CD14-positive monocyte (primary cell): Measurements from ENCODE around the gene ZBED4. TPM values are rescaled to one million over a fixed set of nuclear protein-coding genes. Genes with fewer than 3 reads are reported as not detected.

Experiments
- DNase-seq, 3 donors: peaks; one replicate each; pipeline ENCODE4 v3.0.0-alpha.2; 2011 to 2022
- H2AFZ ChIP-seq: 2 replicates; pipeline ENCODE4 v1.6.0; 2012; ENCODE audit warnings: mild to moderate bottlenecking, low read depth, low read length, inconsistent platforms; ENCODE audit not compliant: insufficient read depth, poor library complexity, severe bottlenecking
- H3K27ac ChIP-seq, 2 donors: 1 replicate in 1 of 2; 2 replicates in 1 of 2; pipeline ENCODE4 v1.5.1; 2012 to 2013; ENCODE audit warnings: low read length in 2 of 2, control low read depth in 1 of 2, inconsistent platforms in 1 of 2, low read depth in 1 of 2, mild to moderate bottlenecking in 1 of 2
- H3K27me3 ChIP-seq, 2 donors: one replicate each; pipeline versions ENCODE4 v1.6.0 to v1.6.1; 2011 to 2013; ENCODE audit warnings: low read length in 2 of 2; ENCODE audit not compliant: control insufficient read depth in 2 of 2, insufficient read depth in 2 of 2
- H3K36me3 ChIP-seq, 2 donors: replicated peaks in 1 of 2; 1 replicate in 1 of 2; 2 replicates in 1 of 2; pipeline versions ENCODE4 v1.5.1 to v1.6.1; 2012 to 2013; ENCODE audit warnings: low read length in 2 of 2, control low read depth in 1 of 2, inconsistent platforms in 1 of 2, mild to moderate bottlenecking in 1 of 2; ENCODE audit not compliant: insufficient read depth in 2 of 2, control insufficient read depth in 1 of 2
- H3K4me1 ChIP-seq, 2 donors: 1 replicate in 1 of 2; 2 replicates in 1 of 2; pipeline versions ENCODE4 v1.5.1 to v1.6.1; 2012 to 2013; ENCODE audit warnings: low read length in 2 of 2, control low read depth in 1 of 2, inconsistent platforms in 1 of 2, mild to moderate bottlenecking in 1 of 2, moderate library complexity in 1 of 2; ENCODE audit not compliant: insufficient read depth in 2 of 2, control insufficient read depth in 1 of 2
- H3K4me2 ChIP-seq: replicated peaks from 2 replicates; pipeline ENCODE3; 2012; ENCODE audit warnings: low read length, moderate library complexity, mild to moderate bottlenecking; ENCODE audit not compliant: poor library complexity, severe bottlenecking; ENCODE audit errors: extremely low read depth
- H3K4me3 ChIP-seq, 3 experiments: fragments of 200-600 bp in 1 of 3; sonication (generic) in 1 of 3; replicated peaks in 1 of 3; 1 replicate in 2 of 3; 2 replicates in 1 of 3; pipeline ENCODE4 v1.5.1; 2011 to 2013; ENCODE audit warnings: low read length in 3 of 3, mild to moderate bottlenecking in 3 of 3, control low read depth in 2 of 3, low read depth in 2 of 3, inconsistent platforms in 1 of 3, moderate library complexity in 1 of 3
- H3K79me2 ChIP-seq: 2 replicates; pipeline ENCODE4 v1.6.0; 2012; ENCODE audit warnings: mild to moderate bottlenecking, control low read depth, inconsistent platforms, low read length, moderate library complexity; ENCODE audit not compliant: insufficient read depth
- H3K9ac ChIP-seq: 2 replicates; pipeline ENCODE4 v1.6.0; 2017; ENCODE audit warnings: low read length, mild to moderate bottlenecking; ENCODE audit not compliant: insufficient read depth, poor library complexity, severe bottlenecking
- H3K9me3 ChIP-seq, 2 donors: replicated peaks in 1 of 2; 1 replicate in 1 of 2; 2 replicates in 1 of 2; pipeline versions ENCODE4 v1.5.1 to v1.6.1; 2012 to 2013; ENCODE audit warnings: low read length in 2 of 2, control low read depth in 1 of 2; ENCODE audit not compliant: control insufficient read depth in 1 of 2, insufficient read depth in 1 of 2
- H4K20me1 ChIP-seq: 2 replicates; pipeline ENCODE4 v1.6.0; 2012; ENCODE audit warnings: mild to moderate bottlenecking, low read length, control low read depth, moderate library complexity; ENCODE audit not compliant: insufficient read depth
- H3K27ac Mint-ChIP-seq, 7 donors: one replicate each; pipeline ENCODE4 v1.8.0; 2020; ENCODE audit warnings: mild to moderate bottlenecking in 7 of 7, mixed read lengths in 7 of 7, moderate library complexity in 6 of 7, inconsistent platforms in 2 of 7
- H3K27me3 Mint-ChIP-seq, 3 donors: one replicate each; pipeline ENCODE4 v1.8.0; 2021 to 2022; ENCODE audit warnings: low read depth in 3 of 3, mild to moderate bottlenecking in 3 of 3, mixed read lengths in 3 of 3, moderate library complexity in 3 of 3, inconsistent platforms in 1 of 3
- H3K36me3 Mint-ChIP-seq, 2 donors: one replicate each; pipeline ENCODE4 v1.8.0; 2020; ENCODE audit warnings: mixed read lengths in 2 of 2, inconsistent platforms in 1 of 2, mild to moderate bottlenecking in 1 of 2
- H3K4me1 Mint-ChIP-seq: one replicate; pipeline ENCODE4 v1.8.0; 2020; ENCODE audit warnings: mild to moderate bottlenecking, mixed read lengths
- H3K4me3 Mint-ChIP-seq, 2 donors: one replicate each; pipeline ENCODE4 v1.8.0; 2020; ENCODE audit warnings: mild to moderate bottlenecking in 2 of 2, mixed read lengths in 2 of 2, moderate library complexity in 1 of 2
- H3K9me3 Mint-ChIP-seq, 7 donors: one replicate each; pipeline ENCODE4 v1.8.0; 2020 to 2022; ENCODE audit warnings: mixed read lengths in 7 of 7, mild to moderate bottlenecking in 6 of 7, moderate library complexity in 6 of 7, inconsistent platforms in 2 of 7
- CTCF ChIP-seq: fragments of 200-600 bp; IDR thresholded peaks from one replicate; pipeline ENCODE4 v1.8.0; 2022; ENCODE audit warnings: antibody characterized with exemption, mild to moderate bottlenecking
- WGBS: methylation state at CpG from one replicate; pipeline ENCODE4 v1.1.5; 2013; ENCODE audit warnings: missing lambda C conversion rate; ENCODE audit not compliant: insufficient coverage; 5-methylcytosine and 5-hydroxymethylcytosine counted together
- intact Hi-C, 2 donors: fragments of 100-400 bp; cut with micrococcal nuclease; formaldehyde crosslinking; loops; one replicate each; pipeline versions ENCODE4 v1.15.0 to v1.15.1; 2023
- polyA plus RNA-seq, 3 donors: library from polyadenylated mRNA; depleted of rRNA in 1 of 3; unstranded in 2 of 3; stranded (reverse) in 1 of 3; fragments of 300-500 nt in 2 of 3; fragments of >200 nt in 1 of 3; fragmentation: Illumina TruSeq in 2 of 3; gene quantifications; 1 replicate in 2 of 3; 2 replicates in 1 of 3; pipeline ENCODE4 v1.2.3, GENCODE V29; 2012 to 2021

Gene ZBED4
- polyA plus RNA-seq, 3 donors, result 3.8 to 8.2 (median 5.7) TPM

- TF ChIP-seq CTCF, result no peak
- Histone ChIP-seq H3K27me3 (no peaks in the 10 kb centered on the region), H3K4me1 (no peaks in the 10 kb centered on the region), H3K36me3 (peaks cover 0 to 28% of the 10 kb centered on the region in 2 donors), H3K4me2 (no peak overlapping the region), H3K9me3 (peaks cover 44 to 48% of the 10 kb centered on the region in 2 donors), H2AFZ (no peak overlapping the region), H3K79me2 (peaks cover 99% of the 10 kb centered on the region), H3K27ac (no peak overlapping the region), H3K9ac (no peak overlapping the region), H3K4me3 (no peak overlapping the region), H4K20me1 (peaks cover 73% of the 10 kb centered on the region)
- WGBS, result 96% methylated on average over 14 of the region's 17 CpGs
- peaks cover 26 to 55% (median 40%) of the 10 kb centered on the region in 7 donors for H3K9me3 Mint-ChIP-seq
- intact Hi-C loops, result no loop called here
- no peak for DNase-seq
- no peaks in the 10 kb centered on the region for H3K27me3 Mint-ChIP-seq
- H3K4me1 Mint-ChIP-seq, result peaks cover 3% of the 10 kb centered on the region
- no peak overlapping the region for H3K27ac Mint-ChIP-seq
- no peak overlapping the region for H3K4me3 Mint-ChIP-seq
- H3K36me3 Mint-ChIP-seq, result peaks cover 40 to 62% of the 10 kb centered on the region in 2 donors
Observed at GRCh38 chr22:49869086-49869830, 15.6 kb downstream of the ZBED4 start.

DNA sequence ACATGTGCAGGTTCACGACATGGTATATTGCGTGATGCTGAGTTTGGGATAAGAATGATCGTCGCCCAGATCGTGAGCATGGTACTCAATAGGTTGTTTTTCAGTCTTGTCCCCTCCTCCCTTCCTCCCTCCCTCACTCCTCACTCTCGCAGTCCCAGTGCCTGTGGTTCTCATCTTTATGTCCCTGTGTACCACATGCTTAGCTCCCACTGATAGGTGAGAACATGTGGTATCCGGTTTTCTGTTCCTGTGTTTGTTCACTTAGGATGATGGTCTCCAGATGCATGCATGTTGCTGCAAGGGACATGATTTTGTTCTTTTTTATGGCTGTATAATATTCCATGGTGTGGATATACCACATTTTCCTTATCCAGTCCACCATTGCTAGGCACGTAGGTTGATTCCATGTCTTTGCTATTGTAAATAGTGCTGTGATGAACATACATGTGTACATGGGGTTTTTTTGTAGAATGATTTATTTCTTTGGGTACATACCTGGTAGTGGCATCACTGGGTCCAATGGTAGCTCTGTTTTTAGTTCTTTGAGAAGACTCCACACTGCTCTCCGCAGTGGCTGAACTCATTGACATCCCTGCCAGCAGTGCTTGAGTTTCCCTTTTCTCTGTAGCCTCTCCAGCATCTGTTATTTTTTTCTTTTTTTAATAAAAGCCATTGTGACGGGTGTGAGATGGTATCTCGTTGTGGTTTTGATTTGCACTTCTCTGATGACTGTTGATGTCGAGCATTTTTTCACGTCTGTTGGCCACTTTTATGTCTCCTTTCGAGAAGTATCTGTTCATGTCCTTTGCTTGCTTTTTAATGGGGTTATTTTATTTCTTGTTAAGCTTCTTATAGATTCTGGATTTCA lies 16.4 kb downstream of the ZBED4 start:
- H3K27me3 Mint-ChIP-seq, result no peaks in the 10 kb centered on the region
- H3K4me3 Mint-ChIP-seq, result no peak overlapping the region
- peaks cover 3% of the 10 kb centered on the region for H3K4me1 Mint-ChIP-seq
- Histone ChIP-seq H3K79me2 (peaks cover 99% of the 10 kb centered on the region), H3K27me3 (no peaks in the 10 kb centered on the region), H4K20me1 (peaks cover 68% of the 10 kb centered on the region), H3K27ac (no peak overlapping the region), H3K9ac (no peak overlapping the region), H3K4me3 (no peak overlapping the region), H3K36me3 (peaks cover 0 to 28% of the 10 kb centered on the region in 2 donors), H3K9me3 (peaks cover 39 to 42% of the 10 kb centered on the region in 2 donors), H3K4me2 (no peak overlapping the region), H3K4me1 (no peaks in the 10 kb centered on the region), H2AFZ (no peak overlapping the region)
- TF ChIP-seq CTCF, result no peak
- peaks cover 26 to 48% (median 40%) of the 10 kb centered on the region in 7 donors for H3K9me3 Mint-ChIP-seq
- peaks cover 41 to 64% of the 10 kb centered on the region in 2 donors for H3K36me3 Mint-ChIP-seq
- intact Hi-C loops, result no loop called here
- no CpG with 5 or more reads among the region's 14 CpGs for WGBS
- no peak for DNase-seq
- H3K27ac Mint-ChIP-seq, result no peak overlapping the region
